Suprapubic skin (tissue), 4 donors: ENCODE data around the gene IL4R. TPM values are rescaled to one million over a fixed set of nuclear protein-coding genes. Genes with fewer than 3 reads are reported as not detected.

ENCODE experiments used
- DNase-seq, 2 donors: peaks; one replicate each; pipeline ENCODE4 v3.0.0-alpha.2; 2019; ENCODE audit warnings: low spot score in 2 of 2
- H3K27ac ChIP-seq: fragments of 200-600 bp; sonication (generic); one replicate; pipeline ENCODE4 v1.5.1; 2019
- H3K27me3 ChIP-seq: fragments of 200-600 bp; sonication (generic); one replicate; pipeline ENCODE4 v1.5.1; 2019
- H3K36me3 ChIP-seq: fragments of 200-600 bp; sonication (generic); one replicate; pipeline ENCODE4 v1.5.1; 2019
- H3K4me1 ChIP-seq: fragments of 200-600 bp; sonication (generic); one replicate; pipeline ENCODE4 v1.5.1; 2019
- H3K4me3 ChIP-seq: fragments of 200-600 bp; sonication (generic); one replicate; pipeline ENCODE4 v1.5.1; 2019; ENCODE audit warnings: mild to moderate bottlenecking
- H3K9me3 ChIP-seq: fragments of 200-600 bp; sonication (generic); one replicate; pipeline ENCODE4 v1.5.1; 2019
- EP300 ChIP-seq: sonication (generic); formaldehyde crosslinking; IDR thresholded peaks from one replicate; pipeline ENCODE4 v1.6.1; 2017; ENCODE audit warnings: antibody characterized with exemption
- POLR2A ChIP-seq, 2 donors: fragments of 450-650 bp; IDR thresholded peaks; one replicate each; pipeline ENCODE4 v1.6.1; 2017; ENCODE audit warnings: antibody characterized with exemption in 2 of 2, mild to moderate bottlenecking in 2 of 2, moderate library complexity in 2 of 2
- POLR2AphosphoS5 ChIP-seq, 3 donors: sonication (generic); formaldehyde crosslinking; IDR thresholded peaks; one replicate each; pipeline ENCODE4 v1.6.1; 2017; ENCODE audit warnings: antibody characterized with exemption in 3 of 3
- WGBS: methylation state at CpG from one replicate; pipeline ENCODE4 v1.1.5; 2018; 5-methylcytosine and 5-hydroxymethylcytosine counted together
- total RNA-seq, 4 donors: library from RNA; depleted of rRNA; stranded (reverse); fragments of >200 nt; gene quantifications; one replicate each; pipeline ENCODE4 v1.1.0, GENCODE V29; 2016
- TF ChIP-seq, protein P1 (sequence below), 2 donors: fragments of 200-600 bp in 1 of 2; fragments of 450-650 bp in 1 of 2; sonication (generic) in 1 of 2; IDR thresholded peaks; one replicate each; pipeline ENCODE4 v1.5.1; 2016 to 2019; ENCODE audit warnings: antibody characterized with exemption in 2 of 2, mild to moderate bottlenecking in 1 of 2, moderate library complexity in 1 of 2

The IL4R gene
- total RNA-seq, 4 donors from 2014 or later: 27.2 to 32.8 (median 30.5) TPM

- TF ChIP-seq, protein P1, sequence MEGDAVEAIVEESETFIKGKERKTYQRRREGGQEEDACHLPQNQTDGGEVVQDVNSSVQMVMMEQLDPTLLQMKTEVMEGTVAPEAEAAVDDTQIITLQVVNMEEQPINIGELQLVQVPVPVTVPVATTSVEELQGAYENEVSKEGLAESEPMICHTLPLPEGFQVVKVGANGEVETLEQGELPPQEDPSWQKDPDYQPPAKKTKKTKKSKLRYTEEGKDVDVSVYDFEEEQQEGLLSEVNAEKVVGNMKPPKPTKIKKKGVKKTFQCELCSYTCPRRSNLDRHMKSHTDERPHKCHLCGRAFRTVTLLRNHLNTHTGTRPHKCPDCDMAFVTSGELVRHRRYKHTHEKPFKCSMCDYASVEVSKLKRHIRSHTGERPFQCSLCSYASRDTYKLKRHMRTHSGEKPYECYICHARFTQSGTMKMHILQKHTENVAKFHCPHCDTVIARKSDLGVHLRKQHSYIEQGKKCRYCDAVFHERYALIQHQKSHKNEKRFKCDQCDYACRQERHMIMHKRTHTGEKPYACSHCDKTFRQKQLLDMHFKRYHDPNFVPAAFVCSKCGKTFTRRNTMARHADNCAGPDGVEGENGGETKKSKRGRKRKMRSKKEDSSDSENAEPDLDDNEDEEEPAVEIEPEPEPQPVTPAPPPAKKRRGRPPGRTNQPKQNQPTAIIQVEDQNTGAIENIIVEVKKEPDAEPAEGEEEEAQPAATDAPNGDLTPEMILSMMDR (IDR thresholded peaks at IDR 0.05): no peak
- TF ChIP-seq EP300 (no peak), POLR2AphosphoS5 (IDR thresholded peaks at IDR 0.05) (no peak), POLR2A (IDR thresholded peaks at IDR 0.05) (no peak)
- peaks cover 85% of the 10 kb centered on the region for H3K36me3 ChIP-seq
- 91% methylated on average over 6 of the region's 6 CpGs for WGBS
- no peaks in the 10 kb centered on the region for H3K9me3 ChIP-seq
- DNase-seq: no peak
- peaks cover 7% of the 10 kb centered on the region for H3K4me1 ChIP-seq
- H3K4me3 ChIP-seq: no peak overlapping the region
- H3K27me3 ChIP-seq: no peaks in the 10 kb centered on the region
- no peak overlapping the region for H3K27ac ChIP-seq
These were observed 45.8 kb downstream of the IL4R start for GRCh38 chr16:27359615-27360014.

- Histone ChIP-seq H3K9me3 (no peaks in the 10 kb centered on the region), H3K27ac (no peak overlapping the region), H3K27me3 (no peaks in the 10 kb centered on the region), H3K36me3 (peaks cover 62% of the 10 kb centered on the region), H3K4me3 (no peak overlapping the region), H3K4me1 (peaks cover 7% of the 10 kb centered on the region)
- 92% methylated on average over 3 of the region's 3 CpGs for WGBS
- no peak for DNase-seq
- TF ChIP-seq POLR2A (IDR thresholded peaks at IDR 0.05): no peak
- TF ChIP-seq, protein P1 (IDR thresholded peaks at IDR 0.05): no peak
- TF ChIP-seq POLR2AphosphoS5 (IDR thresholded peaks at IDR 0.05): no peak
- no peak for TF ChIP-seq EP300
These were observed 48.2 kb downstream of the IL4R start for GRCh38 chr16:27361987-27362386.

DNA sequence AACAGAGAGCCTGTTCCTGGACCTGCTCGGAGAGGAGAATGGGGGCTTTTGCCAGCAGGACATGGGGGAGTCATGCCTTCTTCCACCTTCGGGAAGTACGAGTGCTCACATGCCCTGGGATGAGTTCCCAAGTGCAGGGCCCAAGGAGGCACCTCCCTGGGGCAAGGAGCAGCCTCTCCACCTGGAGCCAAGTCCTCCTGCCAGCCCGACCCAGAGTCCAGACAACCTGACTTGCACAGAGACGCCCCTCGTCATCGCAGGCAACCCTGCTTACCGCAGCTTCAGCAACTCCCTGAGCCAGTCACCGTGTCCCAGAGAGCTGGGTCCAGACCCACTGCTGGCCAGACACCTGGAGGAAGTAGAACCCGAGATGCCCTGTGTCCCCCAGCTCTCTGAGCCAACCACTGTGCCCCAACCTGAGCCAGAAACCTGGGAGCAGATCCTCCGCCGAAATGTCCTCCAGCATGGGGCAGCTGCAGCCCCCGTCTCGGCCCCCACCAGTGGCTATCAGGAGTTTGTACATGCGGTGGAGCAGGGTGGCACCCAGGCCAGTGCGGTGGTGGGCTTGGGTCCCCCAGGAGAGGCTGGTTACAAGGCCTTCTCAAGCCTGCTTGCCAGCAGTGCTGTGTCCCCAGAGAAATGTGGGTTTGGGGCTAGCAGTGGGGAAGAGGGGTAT is 48.9 kb downstream of the IL4R start:
- TF ChIP-seq, protein P1 (IDR thresholded peaks at IDR 0.05): no peak
- TF ChIP-seq EP300 (no peak), POLR2A (IDR thresholded peaks at IDR 0.05) (no peak), POLR2AphosphoS5 (IDR thresholded peaks at IDR 0.05) (no peak)
- DNase-seq: no peak
- H3K27ac ChIP-seq: no peak overlapping the region

GRCh38 chr16:27363246-27363632 is 49.5 kb downstream of the IL4R start:
- WGBS: no CpG with 5 or more reads among the region's 5 CpGs
- no peak for TF ChIP-seq EP300
- TF ChIP-seq, protein P1 (IDR thresholded peaks at IDR 0.05): no peak
- no peak for TF ChIP-seq POLR2AphosphoS5 (IDR thresholded peaks at IDR 0.05)
- TF ChIP-seq POLR2A (IDR thresholded peaks at IDR 0.05): no peak

More for the DNA sequence above, 48.9 kb downstream of the IL4R start:
- Histone ChIP-seq H3K4me3 (no peak overlapping the region), H3K27me3 (no peaks in the 10 kb centered on the region), H3K9me3 (no peaks in the 10 kb centered on the region), H3K36me3 (peaks cover 56% of the 10 kb centered on the region), H3K4me1 (peaks cover 15% of the 10 kb centered on the region)
- 65% methylated on average over 6 of the region's 16 CpGs for WGBS

GRCh38 chr16:27363797-27364196 is 50.0 kb downstream of the IL4R start:
- Histone ChIP-seq H3K4me3 (no peak overlapping the region), H3K36me3 (peaks cover 46% of the 10 kb centered on the region), H3K27ac (no peak overlapping the region), H3K27me3 (no peaks in the 10 kb centered on the region), H3K9me3 (no peaks in the 10 kb centered on the region), H3K4me1 (peaks cover 22% of the 10 kb centered on the region)
- 100% methylated on average over 1 of the region's 9 CpGs for WGBS
- DNase-seq: no peak
- TF ChIP-seq POLR2AphosphoS5 (IDR thresholded peaks at IDR 0.05): no peak
- TF ChIP-seq EP300: no peak
- no peak for TF ChIP-seq POLR2A (IDR thresholded peaks at IDR 0.05)
- TF ChIP-seq, protein P1 (IDR thresholded peaks at IDR 0.05): no peak

More at GRCh38 chr16:27363246-27363632, 49.5 kb downstream of the IL4R start:
- Histone ChIP-seq H3K4me3 (no peak overlapping the region), H3K4me1 (peaks cover 20% of the 10 kb centered on the region), H3K36me3 (peaks cover 51% of the 10 kb centered on the region), H3K27me3 (no peaks in the 10 kb centered on the region), H3K27ac (no peak overlapping the region), H3K9me3 (no peaks in the 10 kb centered on the region)
- no peak for DNase-seq
